ENCODE results near the gene LHX2. TPM values are rescaled to one million over a fixed set of nuclear protein-coding genes. Genes with fewer than 3 reads are reported as not detected.

LHX2 gene
- total RNA-seq, 1 donor from 2014 or later: not detected

- no peak for TF ChIP-seq CTCF (conservative IDR thresholded peaks at IDR 0.05; ENCODE audit: low read depth, low read length)
- DNase-seq (ENCODE audit: low read depth): no peak
- H3K4me3 ChIP-seq (ENCODE audit: low read depth, low read length): no peak overlapping the region
Observed at GRCh38 chr9:124077915-124078572, 66.5 kb downstream of the LHX2 start.

- H3K4me3 ChIP-seq (ENCODE audit: low read depth, low read length): no peak overlapping the region
- TF ChIP-seq CTCF (conservative IDR thresholded peaks at IDR 0.05; ENCODE audit: low read depth, low read length): no peak
- peak; percentile 43 for DNase-seq (ENCODE audit: low read depth)
Observed at GRCh38 chr9:124078641-124079040, 67.1 kb downstream of the LHX2 start.

GRCh38 chr9:124079176-124079925 lies 67.8 kb downstream of the LHX2 start:
- DNase-seq (ENCODE audit: low read depth): peak; percentile 32
- TF ChIP-seq CTCF (conservative IDR thresholded peaks at IDR 0.05; ENCODE audit: low read depth, low read length): no peak
- H3K4me3 ChIP-seq (ENCODE audit: low read depth, low read length): no peak overlapping the region

GRCh38 chr9:124082622-124083021 lies 71.1 kb downstream of the LHX2 start:
- no peak for DNase-seq (ENCODE audit: low read depth)
- no peak overlapping the region for H3K4me3 ChIP-seq (ENCODE audit: low read depth, low read length)
- TF ChIP-seq CTCF (conservative IDR thresholded peaks at IDR 0.05; ENCODE audit: low read depth, low read length): no peak

Other genes with a start within 250 kb of the LHX2 start
- gene DENND1A, start 81.6 kb upstream of the LHX2 start, total RNA-seq: 18.4 and 26.6 TPM in 2 replicates
- 23.5 and 38.0 TPM in 2 replicates for gene NEK6, start 246.2 kb downstream of the LHX2 start, total RNA-seq